ENCODE measurements around the gene FARS2. TPM values are rescaled to one million over a fixed set of nuclear protein-coding genes. Genes with fewer than 3 reads are reported as not detected.

Gene FARS2
- total RNA-seq, 1 donor from 2014 or later = 8.2 TPM

DNA sequence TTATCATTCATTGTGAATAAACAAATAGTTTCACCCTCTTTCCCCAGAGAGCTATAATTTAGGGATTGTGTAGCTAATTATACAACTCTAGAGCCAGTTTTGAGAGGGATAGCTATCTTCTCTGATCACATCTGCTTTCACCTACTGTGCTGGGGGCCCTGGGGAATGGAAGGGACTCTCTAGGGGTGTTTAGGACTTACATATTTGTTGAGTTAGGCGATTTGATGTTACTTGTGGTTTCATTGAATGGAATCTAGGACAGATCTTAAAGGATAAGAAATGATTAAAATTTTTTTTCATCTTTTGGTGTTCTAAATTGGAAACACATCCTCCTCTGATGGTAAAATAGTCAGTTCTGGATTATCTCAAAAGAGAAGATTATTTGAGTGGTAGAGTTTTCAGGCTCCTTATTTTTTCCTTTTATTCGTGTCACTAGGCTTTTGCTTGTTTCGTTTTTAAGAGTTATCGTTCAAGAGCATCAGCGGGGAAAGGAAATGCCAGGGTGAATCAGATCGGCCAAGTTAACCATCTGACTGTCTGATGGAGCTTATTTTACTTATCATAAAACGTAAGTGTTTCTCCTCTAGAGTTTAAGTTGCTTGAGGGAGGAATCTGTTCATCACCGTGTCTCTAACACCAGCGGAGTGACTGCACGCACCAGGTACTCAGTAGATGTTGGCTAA is 236.7 kb downstream of the FARS2 start:
- no peak for DNase-seq (ENCODE audit: low read depth)
- Histone ChIP-seq H3K27me3 (ENCODE audit: control insufficient read depth, insufficient read depth, low read length) (no peaks in the 10 kb centered on the region), H3K4me3 (ENCODE audit: low read depth, low read length) (no peak overlapping the region), H3K36me3 (ENCODE audit: control insufficient read depth, insufficient read depth, low read length) (no peaks in the 10 kb centered on the region)
- no peak for TF ChIP-seq CTCF (IDR thresholded peaks at IDR 0.05; ENCODE audit: insufficient read depth, low read length, poor library complexity, severe bottlenecking)

GRCh38 chr6:5498579-5498899 is 237.2 kb downstream of the FARS2 start:
- DNase-seq (ENCODE audit: low read depth) = no peak
- Histone ChIP-seq H3K27me3 (ENCODE audit: control insufficient read depth, insufficient read depth, low read length) (no peaks in the 10 kb centered on the region), H3K36me3 (ENCODE audit: control insufficient read depth, insufficient read depth, low read length) (no peaks in the 10 kb centered on the region), H3K4me3 (ENCODE audit: low read depth, low read length) (no peak overlapping the region)
- TF ChIP-seq CTCF (IDR thresholded peaks at IDR 0.05; ENCODE audit: insufficient read depth, low read length, poor library complexity, severe bottlenecking) = no peak

DNA sequence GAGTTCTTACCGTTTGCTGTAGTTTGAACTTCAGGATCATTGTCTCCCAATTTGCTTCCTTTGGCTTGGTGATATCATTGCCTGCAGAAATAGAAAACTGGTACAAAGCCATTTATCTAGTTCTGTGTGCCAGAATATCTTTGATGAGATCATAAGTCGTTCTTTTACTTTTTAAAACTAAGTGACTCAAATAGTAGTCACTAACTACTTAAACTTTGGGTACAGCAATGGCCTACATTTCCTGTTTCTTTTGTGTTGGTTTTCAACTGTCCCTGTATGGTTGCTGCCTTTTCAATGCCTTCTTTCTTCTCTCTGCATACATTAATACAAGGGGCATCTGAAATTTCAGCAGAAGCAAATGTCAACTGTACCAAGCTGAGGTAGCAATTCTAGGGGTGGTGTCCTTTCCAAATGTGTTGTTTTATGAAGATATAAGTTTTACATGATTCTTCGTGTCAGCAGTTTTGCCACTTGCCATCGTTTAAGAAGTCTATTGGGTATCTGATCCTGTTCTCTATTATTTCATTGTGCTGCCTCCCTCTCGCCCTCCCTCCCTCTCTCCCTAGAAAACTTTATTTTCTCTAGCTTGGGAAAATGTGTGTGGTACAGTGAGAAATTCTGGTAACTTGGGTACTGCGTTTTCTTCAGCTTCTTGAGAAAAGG is 238.5 kb downstream of the FARS2 start:
- no peak overlapping the region for H3K4me3 ChIP-seq (ENCODE audit: low read depth, low read length)
- TF ChIP-seq CTCF (IDR thresholded peaks at IDR 0.05; ENCODE audit: insufficient read depth, low read length, poor library complexity, severe bottlenecking) = no peak
- DNase-seq (ENCODE audit: low read depth) = no peak

GRCh38 chr6:5501837-5502236 is 240.5 kb downstream of the FARS2 start:
- Histone ChIP-seq H3K4me3 (ENCODE audit: low read depth, low read length) (no peak overlapping the region), H3K27me3 (ENCODE audit: control insufficient read depth, insufficient read depth, low read length) (no peaks in the 10 kb centered on the region), H3K36me3 (ENCODE audit: control insufficient read depth, insufficient read depth, low read length) (no peaks in the 10 kb centered on the region)
- no peak for DNase-seq (ENCODE audit: low read depth)
- no peak for TF ChIP-seq CTCF (IDR thresholded peaks at IDR 0.05; ENCODE audit: insufficient read depth, low read length, poor library complexity, severe bottlenecking)

More for the DNA sequence above, 238.5 kb downstream of the FARS2 start:
- Histone ChIP-seq H3K27me3 (ENCODE audit: control insufficient read depth, insufficient read depth, low read length) (no peaks in the 10 kb centered on the region), H3K36me3 (ENCODE audit: control insufficient read depth, insufficient read depth, low read length) (no peaks in the 10 kb centered on the region)

DNA sequence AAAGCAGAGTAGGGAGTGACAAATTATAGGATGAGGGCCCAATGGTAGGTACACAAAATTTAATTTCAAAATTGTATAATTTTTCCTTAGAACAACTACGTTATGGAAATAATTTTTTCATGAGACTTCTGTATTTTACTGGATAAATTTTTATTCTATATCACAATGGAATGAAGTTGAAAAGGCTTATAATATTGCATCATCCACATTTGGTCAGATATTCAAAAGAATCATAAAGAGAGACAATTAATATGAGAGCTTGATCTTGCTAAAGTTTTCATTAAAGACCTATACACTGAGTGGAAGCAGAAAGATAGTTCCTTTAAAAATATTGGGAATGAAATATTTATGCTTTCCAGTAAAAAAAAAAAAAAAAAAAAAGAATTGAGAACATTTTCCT is 242.8 kb downstream of the FARS2 start:
- no peak for DNase-seq (ENCODE audit: low read depth)
- no peak overlapping the region for H3K4me3 ChIP-seq (ENCODE audit: low read depth, low read length)
- no peak for TF ChIP-seq CTCF (IDR thresholded peaks at IDR 0.05; ENCODE audit: insufficient read depth, low read length, poor library complexity, severe bottlenecking)
- H3K36me3 ChIP-seq (ENCODE audit: control insufficient read depth, insufficient read depth, low read length) = no peaks in the 10 kb centered on the region
- no peaks in the 10 kb centered on the region for H3K27me3 ChIP-seq (ENCODE audit: control insufficient read depth, insufficient read depth, low read length)

GRCh38 chr6:5506149-5506548 is 244.8 kb downstream of the FARS2 start:
- Histone ChIP-seq H3K27me3 (ENCODE audit: control insufficient read depth, insufficient read depth, low read length) (no peaks in the 10 kb centered on the region), H3K4me3 (ENCODE audit: low read depth, low read length) (no peak overlapping the region), H3K36me3 (ENCODE audit: control insufficient read depth, insufficient read depth, low read length) (no peaks in the 10 kb centered on the region)
- DNase-seq (ENCODE audit: low read depth) = no peak
- no peak for TF ChIP-seq CTCF (IDR thresholded peaks at IDR 0.05; ENCODE audit: insufficient read depth, low read length, poor library complexity, severe bottlenecking)

Measured in kidney epithelial cell (primary cell).